PC-3 (cell line): ENCODE data around the gene RABL3. TPM values are rescaled to one million over a fixed set of nuclear protein-coding genes. Genes with fewer than 3 reads are reported as not detected.
"Not testable (repeated sequence)": the region's sequence is repeated elsewhere in the genome, so short reads cannot be mapped to it uniquely, and the experiment has no call there.

Source experiments
- ATAC-seq: fragments of 200-7000 bp; cut with Tn5 transposase; 2 replicates; pipeline ENCODE4 v1.9.1; 2020; ENCODE audit warnings: mild to moderate bottlenecking, moderate library complexity
- BruUV-seq: library from RNA; stranded (reverse); fragments of 400-500 nt; replicated peaks from 2 replicates; lab custom pipeline; 2021; lab: Mats Ljungman, UMichigan
- CTCF ChIA-PET: fragments of 300-600 bp; sonication (Branson Sonifier 250); formaldehyde crosslinking; loops from one replicate; lab custom pipeline; 2022; ENCODE audit warnings: antibody characterized with exemption; lab: Charles Lee
- POLR2A ChIA-PET: fragments of 300-600 bp; sonication (Branson Sonifier 250); formaldehyde crosslinking; loops from one replicate; lab custom pipeline; 2022; ENCODE audit warnings: antibody characterized with exemption; ENCODE audit not compliant: unreplicated experiment; lab: Charles Lee
- DNase-seq: peaks from one replicate; pipeline ENCODE4 v3.0.0-alpha.2; 2015
- H2AFZ ChIP-seq: fragments of 300-600 bp; sonication (generic); 2 replicates; pipeline ENCODE4 v1.6.0; 2016; ENCODE audit warnings: antibody characterized with exemption, low read length
- H3F3A ChIP-seq: fragments of 300-600 bp; sonication (generic); one replicate; pipeline ENCODE4 v1.6.0; 2017; ENCODE audit warnings: antibody characterized with exemption, low read length, control low read depth, mild to moderate bottlenecking; ENCODE audit not compliant: unreplicated experiment
- H3K27ac ChIP-seq: fragments of 300-600 bp; sonication (generic); 2 replicates; pipeline ENCODE4 v1.5.1; 2016; ENCODE audit warnings: mild to moderate bottlenecking, low read length
- H3K27me3 ChIP-seq: fragments of 300-600 bp; sonication (generic); 2 replicates; pipeline ENCODE4 v1.6.1; 2016; ENCODE audit warnings: low read length, mixed read lengths
- H3K36me3 ChIP-seq: fragments of 300-600 bp; sonication (generic); 2 replicates; pipeline ENCODE4 v1.6.1; 2016; ENCODE audit warnings: low read depth, mixed run types, low read length, mixed read lengths
- H3K4me1 ChIP-seq: fragments of 300-600 bp; sonication (generic); 2 replicates; pipeline ENCODE4 v1.5.1; 2016; ENCODE audit warnings: low read length; ENCODE audit not compliant: insufficient read depth
- H3K4me2 ChIP-seq: fragments of 300-600 bp; sonication (generic); 2 replicates; pipeline ENCODE4 v1.6.0; 2016; ENCODE audit warnings: low read length
- H3K4me3 ChIP-seq: fragments of 300-600 bp; sonication (generic); 2 replicates; pipeline ENCODE4 v1.5.1; 2016; ENCODE audit warnings: mild to moderate bottlenecking, low read length, mixed read lengths
- H3K79me2 ChIP-seq: fragments of 300-600 bp; sonication (generic); 2 replicates; pipeline ENCODE4 v1.6.1; 2017; ENCODE audit warnings: low read length, mixed read lengths
- H3K9ac ChIP-seq: fragments of 300-600 bp; sonication (generic); 2 replicates; pipeline ENCODE4 v1.6.0; 2016; ENCODE audit warnings: mild to moderate bottlenecking, low read length
- H3K9me2 ChIP-seq: fragments of 300-600 bp; sonication (generic); replicated peaks from 2 replicates; pipeline ENCODE4 v1.6.1; 2016; ENCODE audit warnings: mixed run types, low read length, mixed read lengths
- H3K9me3 ChIP-seq: fragments of 300-600 bp; sonication (generic); 2 replicates; pipeline ENCODE4 v1.6.1; 2016; ENCODE audit warnings: low read length, mixed read lengths
- H4K20me1 ChIP-seq: fragments of 300-600 bp; sonication (generic); 2 replicates; pipeline ENCODE4 v1.6.1; 2016; ENCODE audit warnings: low read length, mixed read lengths
- EZH2 ChIP-seq: fragments of 300-600 bp; sonication (generic); IDR thresholded peaks from one replicate; pipeline ENCODE4 v1.6.1; 2017; ENCODE audit warnings: antibody characterized with exemption, mild to moderate bottlenecking, low read length; ENCODE audit not compliant: unreplicated experiment
- EZH2phosphoT487 ChIP-seq: fragments of 300-600 bp; sonication (generic); IDR thresholded peaks from 2 replicates; pipeline ENCODE4 v1.6.1; 2018; ENCODE audit warnings: mild to moderate bottlenecking, antibody characterized with exemption, low read length, borderline replicate concordance
- intact Hi-C: fragments of 100-400 bp; cut with micrococcal nuclease; formaldehyde crosslinking; loops from 2 replicates; pipeline ENCODE4 v1.9.0; 2023
- total RNA-seq: library from RNA; depleted of rRNA; stranded (reverse); fragments of >200 nt; gene quantifications from 2 replicates; pipeline ENCODE4 v1.2.3, GENCODE V29; 2014
- TF ChIP-seq, protein P1 (sequence below): fragments of 300-600 bp; sonication (generic); conservative IDR thresholded peaks from 2 replicates; pipeline ENCODE4 v1.5.1; 2017; ENCODE audit warnings: antibody characterized with exemption, low read depth, mild to moderate bottlenecking, low read length

RABL3 gene
- total RNA-seq, 1 experiment from 2014 or later = 24.3 TPM

DNA sequence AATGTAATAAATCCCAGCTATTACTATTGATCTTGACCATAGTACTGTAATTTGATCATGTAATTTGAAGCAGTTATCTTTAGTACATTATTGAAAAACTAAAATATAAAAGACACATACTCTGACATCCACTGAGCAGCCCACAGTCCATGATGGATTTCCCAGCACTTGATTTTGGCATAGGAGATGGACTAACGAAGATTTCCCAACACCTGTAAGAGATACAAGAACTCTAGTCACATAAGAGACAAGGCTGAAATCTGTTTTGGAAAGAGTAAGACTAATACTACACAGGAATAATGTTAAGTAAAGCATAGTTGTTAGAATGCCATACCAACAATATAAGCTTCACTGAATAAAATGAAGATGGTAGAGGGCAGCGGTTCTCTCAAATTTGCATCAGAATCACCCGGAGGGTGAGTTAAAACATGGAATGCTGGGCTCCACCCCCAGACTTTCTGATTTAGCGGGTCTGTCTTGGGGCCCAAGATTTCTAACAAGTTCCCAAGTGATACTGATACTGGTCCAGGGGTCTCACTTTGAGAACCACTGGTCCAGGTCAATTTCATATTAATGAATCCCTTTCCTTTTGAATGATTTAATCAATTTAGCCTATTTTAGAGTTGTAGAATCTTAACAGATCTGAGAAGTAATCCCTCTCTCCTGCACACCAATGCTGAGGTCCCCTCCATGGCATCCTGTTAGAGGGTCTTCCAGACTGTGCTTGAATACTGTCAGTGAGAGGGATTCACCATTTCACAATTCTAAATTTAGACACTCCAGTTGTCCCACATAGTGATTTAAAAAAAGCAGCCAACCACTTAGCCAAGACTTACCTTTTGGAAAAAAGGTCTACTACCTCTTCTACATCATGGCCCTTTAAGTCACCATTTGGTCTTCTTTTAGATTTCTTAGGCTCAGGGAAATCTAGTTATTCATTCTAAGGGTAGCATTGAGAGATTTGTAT lies 11.5 kb downstream of the RABL3 start:
- POLR2A ChIA-PET = no interaction called here
- H3K4me2 ChIP-seq = no peak overlapping the region
- no peaks in the 10 kb centered on the region for H3K36me3 ChIP-seq
- H3K4me1 ChIP-seq = no peaks in the 10 kb centered on the region
- TF ChIP-seq, protein P1, sequence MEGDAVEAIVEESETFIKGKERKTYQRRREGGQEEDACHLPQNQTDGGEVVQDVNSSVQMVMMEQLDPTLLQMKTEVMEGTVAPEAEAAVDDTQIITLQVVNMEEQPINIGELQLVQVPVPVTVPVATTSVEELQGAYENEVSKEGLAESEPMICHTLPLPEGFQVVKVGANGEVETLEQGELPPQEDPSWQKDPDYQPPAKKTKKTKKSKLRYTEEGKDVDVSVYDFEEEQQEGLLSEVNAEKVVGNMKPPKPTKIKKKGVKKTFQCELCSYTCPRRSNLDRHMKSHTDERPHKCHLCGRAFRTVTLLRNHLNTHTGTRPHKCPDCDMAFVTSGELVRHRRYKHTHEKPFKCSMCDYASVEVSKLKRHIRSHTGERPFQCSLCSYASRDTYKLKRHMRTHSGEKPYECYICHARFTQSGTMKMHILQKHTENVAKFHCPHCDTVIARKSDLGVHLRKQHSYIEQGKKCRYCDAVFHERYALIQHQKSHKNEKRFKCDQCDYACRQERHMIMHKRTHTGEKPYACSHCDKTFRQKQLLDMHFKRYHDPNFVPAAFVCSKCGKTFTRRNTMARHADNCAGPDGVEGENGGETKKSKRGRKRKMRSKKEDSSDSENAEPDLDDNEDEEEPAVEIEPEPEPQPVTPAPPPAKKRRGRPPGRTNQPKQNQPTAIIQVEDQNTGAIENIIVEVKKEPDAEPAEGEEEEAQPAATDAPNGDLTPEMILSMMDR = no peak
- H3F3A ChIP-seq = no peaks in the 10 kb centered on the region
- H3K4me3 ChIP-seq = no peak overlapping the region
- no peak overlapping the region for H3K27ac ChIP-seq
- intact Hi-C loops = no loop called here
- H3K27me3 ChIP-seq = no peaks in the 10 kb centered on the region
- no peak for DNase-seq
- BruUV-seq = no TSS peak
- no peak for ATAC-seq
- H3K9me2 ChIP-seq = no peaks in the 10 kb centered on the region
- CTCF ChIA-PET = no interaction called here
- H3K9ac ChIP-seq = no peak overlapping the region
- H2AFZ ChIP-seq = no peak overlapping the region
- no peaks in the 10 kb centered on the region for H3K9me3 ChIP-seq
- no peaks in the 10 kb centered on the region for H4K20me1 ChIP-seq
- no peaks in the 10 kb centered on the region for H3K79me2 ChIP-seq

DNA sequence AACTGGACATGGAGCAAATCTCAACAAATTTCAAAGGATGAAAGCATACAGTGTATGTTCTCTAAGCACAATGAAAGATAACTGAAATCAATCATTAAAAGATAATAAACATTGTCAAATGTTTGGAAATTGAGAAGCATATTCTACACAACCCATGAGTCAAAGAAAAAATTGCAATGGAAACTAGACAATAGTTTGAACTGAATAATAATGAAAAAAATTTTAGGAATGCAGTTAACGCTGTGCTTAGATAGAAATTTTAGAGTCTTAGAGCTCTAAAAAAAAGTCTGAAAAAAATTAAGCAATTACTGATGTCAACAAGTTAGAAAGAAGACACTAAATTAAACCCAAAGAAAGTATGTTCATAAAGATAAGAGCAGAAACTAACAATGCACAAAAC lies 15.5 kb downstream of the RABL3 start:
- DNase-seq = no peak
- no peak overlapping the region for H2AFZ ChIP-seq
- H3K36me3 ChIP-seq = no peaks in the 10 kb centered on the region
- H3F3A ChIP-seq = no peaks in the 10 kb centered on the region
- no peaks in the 10 kb centered on the region for H4K20me1 ChIP-seq
- ATAC-seq = no peak
- H3K9me2 ChIP-seq = no peaks in the 10 kb centered on the region
- no peaks in the 10 kb centered on the region for H3K4me1 ChIP-seq
- H3K4me2 ChIP-seq = no peak overlapping the region
- H3K9me3 ChIP-seq = no peaks in the 10 kb centered on the region
- no peak overlapping the region for H3K9ac ChIP-seq
- TF ChIP-seq, protein P1 = no peak
- TF ChIP-seq EZH2 (no peak), EZH2phosphoT487 (no peak)
- no peaks in the 10 kb centered on the region for H3K79me2 ChIP-seq
- no peak overlapping the region for H3K27ac ChIP-seq
- no TSS peak for BruUV-seq
- ChIA-PET POLR2A (no interaction called here), CTCF (no interaction called here)
- intact Hi-C loops = no loop called here
- no peaks in the 10 kb centered on the region for H3K27me3 ChIP-seq
- H3K4me3 ChIP-seq = no peak overlapping the region

DNA sequence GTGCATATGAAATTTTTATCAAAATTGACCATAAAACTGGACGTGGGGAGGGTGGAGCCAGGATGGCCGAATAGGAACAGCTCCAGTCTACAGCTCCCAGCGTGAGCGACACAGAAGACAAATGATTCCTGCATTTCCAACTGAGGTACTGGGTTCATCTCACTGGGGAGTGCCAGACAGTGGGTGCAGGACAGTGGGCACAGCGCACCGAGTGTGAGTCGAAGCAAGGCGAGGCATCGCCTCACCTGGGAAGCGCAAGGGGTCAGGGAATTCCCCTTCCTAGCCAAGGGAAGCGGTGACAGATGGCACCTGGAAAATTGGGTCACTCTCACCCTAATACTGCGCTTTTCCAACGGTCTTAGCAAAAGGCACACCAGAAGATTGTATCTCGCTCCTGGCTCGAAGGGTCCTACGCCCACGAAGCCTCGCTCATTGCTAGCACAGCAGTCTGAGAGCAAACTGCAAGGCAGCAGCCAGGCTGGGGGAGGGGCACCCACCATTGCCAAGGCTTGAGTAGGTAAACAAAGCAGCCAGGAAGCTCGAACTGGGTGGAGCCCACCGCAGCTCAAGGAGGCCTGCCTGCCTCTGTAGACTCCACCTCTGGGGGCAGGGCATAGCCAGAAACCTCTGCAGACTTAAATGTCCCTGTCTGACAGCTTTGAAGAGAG lies 23.0 kb downstream of the RABL3 start:
- H3K4me1 ChIP-seq, CTCF ChIA-PET, DNase-seq, POLR2A ChIA-PET, intact Hi-C loops, H3K79me2 ChIP-seq, ATAC-seq, H3K9ac ChIP-seq, H4K20me1 ChIP-seq, H3K27ac ChIP-seq, H3K4me2 ChIP-seq, H3K4me3 ChIP-seq, H3K9me2 ChIP-seq, H2AFZ ChIP-seq, H3K36me3 ChIP-seq, H3K27me3 ChIP-seq, BruUV-seq, H3F3A ChIP-seq, H3K9me3 ChIP-seq: not testable (repeated sequence)
